ENCODE data around the gene ZNF830.

The ZNF830 gene

GRCh38 chr17:34996422-34997285 lies 35.3 kb downstream of the ZNF830 start:
- no peak for TF ChIP-seq CTCF (IDR thresholded peaks at IDR 0.05)

- no peak for TF ChIP-seq CTCF (IDR thresholded peaks at IDR 0.05)
These were observed 36.1 kb downstream of the ZNF830 start for GRCh38 chr17:34997355-34997862.

GRCh38 chr17:34998205-34998604 lies 36.9 kb downstream of the ZNF830 start:
- peak; percentile 67 for TF ChIP-seq CTCF (IDR thresholded peaks at IDR 0.05)

- no peak for TF ChIP-seq CTCF (IDR thresholded peaks at IDR 0.05)
These were observed 38.1 kb downstream of the ZNF830 start for GRCh38 chr17:34999456-34999855.

GRCh38 chr17:35001549-35001948 lies 40.2 kb downstream of the ZNF830 start:
- no peak for TF ChIP-seq CTCF (IDR thresholded peaks at IDR 0.05)

GRCh38 chr17:35002876-35003551 lies 41.7 kb downstream of the ZNF830 start:
- no peak for TF ChIP-seq CTCF (IDR thresholded peaks at IDR 0.05)

GRCh38 chr17:35003778-35004177 lies 42.4 kb downstream of the ZNF830 start:
- TF ChIP-seq CTCF (IDR thresholded peaks at IDR 0.05): no peak
